Measurements from ENCODE around the gene MAPK8IP1.

MAPK8IP1 gene

GRCh38 chr11:45910623-45911022 lies 25.2 kb downstream of the MAPK8IP1 start:
- TF ChIP-seq TCF4 (CRISPR knock-in tag; IDR thresholded peaks at IDR 0.05; ENCODE audit: borderline replicate concordance) (no peak), GLIS3 (CRISPR knock-in tag; IDR thresholded peaks at IDR 0.05) (no peak), CREB5 (CRISPR knock-in tag; IDR thresholded peaks at IDR 0.05; ENCODE audit: low read depth) (no peak), BACH2 (CRISPR knock-in tag; IDR thresholded peaks at IDR 0.05; ENCODE audit: borderline replicate concordance) (no peak), CSRNP3 (CRISPR knock-in tag; IDR thresholded peaks at IDR 0.05) (no peak), PPARA (CRISPR knock-in tag; IDR thresholded peaks at IDR 0.05; ENCODE audit: borderline replicate concordance) (no peak), ESRRG (CRISPR knock-in tag; IDR thresholded peaks at IDR 0.05) (no peak), ZNF8 (CRISPR knock-in tag; IDR thresholded peaks at IDR 0.05) (no peak), ISL1 (CRISPR knock-in tag; IDR thresholded peaks at IDR 0.05) (no peak), SNAI2 (CRISPR knock-in tag; IDR thresholded peaks at IDR 0.05) (no peak), PATZ1 (CRISPR knock-in tag; IDR thresholded peaks at IDR 0.05; ENCODE audit: borderline replicate concordance) (no peak), ZC3H10 (CRISPR knock-in tag; IDR thresholded peaks at IDR 0.05) (no peak), POU6F1 (CRISPR knock-in tag; IDR thresholded peaks at IDR 0.05; ENCODE audit: borderline replicate concordance, low read depth) (no peak), TSHZ2 (CRISPR knock-in tag; IDR thresholded peaks at IDR 0.05) (no peak), CSDC2 (CRISPR knock-in tag; IDR thresholded peaks at IDR 0.05) (no peak), ZFP30 (CRISPR knock-in tag; IDR thresholded peaks at IDR 0.05) (no peak)
- no peak for ATAC-seq

- no peak for TF ChIP-seq BACH2 (CRISPR knock-in tag; IDR thresholded peaks at IDR 0.05; ENCODE audit: borderline replicate concordance)
- no peak for TF ChIP-seq ZNF8 (CRISPR knock-in tag; IDR thresholded peaks at IDR 0.05)
- TF ChIP-seq ZFP3 (CRISPR knock-in tag; IDR thresholded peaks at IDR 0.05) = no peak
- TF ChIP-seq CREB5 (CRISPR knock-in tag; IDR thresholded peaks at IDR 0.05; ENCODE audit: low read depth) = no peak
- ATAC-seq = no peak
Observed at GRCh38 chr11:45913514-45913913, 28.1 kb downstream of the MAPK8IP1 start.

- ATAC-seq = no peak
- TF ChIP-seq POU6F1 (CRISPR knock-in tag; IDR thresholded peaks at IDR 0.05; ENCODE audit: borderline replicate concordance, low read depth) (no peak), ISL1 (CRISPR knock-in tag; IDR thresholded peaks at IDR 0.05) (no peak), CSDC2 (CRISPR knock-in tag; IDR thresholded peaks at IDR 0.05) (no peak), ZFP30 (CRISPR knock-in tag; IDR thresholded peaks at IDR 0.05) (no peak), CSRNP3 (CRISPR knock-in tag; IDR thresholded peaks at IDR 0.05) (no peak), ZFP3 (CRISPR knock-in tag; IDR thresholded peaks at IDR 0.05) (no peak), ZC3H10 (CRISPR knock-in tag; IDR thresholded peaks at IDR 0.05) (no peak), RARB (CRISPR knock-in tag; IDR thresholded peaks at IDR 0.05) (no peak), GLIS3 (CRISPR knock-in tag; IDR thresholded peaks at IDR 0.05) (no peak), ZNF8 (CRISPR knock-in tag; IDR thresholded peaks at IDR 0.05) (no peak), ZNF70 (CRISPR knock-in tag; IDR thresholded peaks at IDR 0.05) (no peak), ARNTL (CRISPR knock-in tag; IDR thresholded peaks at IDR 0.05; ENCODE audit: borderline replicate concordance, low read depth) (no peak), ZNF565 (CRISPR knock-in tag; conservative IDR thresholded peaks at IDR 0.05; ENCODE audit: low read depth) (no peak), BACH2 (CRISPR knock-in tag; IDR thresholded peaks at IDR 0.05; ENCODE audit: borderline replicate concordance) (no peak)
Observed at GRCh38 chr11:45913942-45914635, 28.6 kb downstream of the MAPK8IP1 start.

Data from SK-N-SH treated with all-trans-retinoic acid at 6 μM for 48 hours (cell line).